Measurements from ENCODE around the gene SH2D2A.

DNA sequence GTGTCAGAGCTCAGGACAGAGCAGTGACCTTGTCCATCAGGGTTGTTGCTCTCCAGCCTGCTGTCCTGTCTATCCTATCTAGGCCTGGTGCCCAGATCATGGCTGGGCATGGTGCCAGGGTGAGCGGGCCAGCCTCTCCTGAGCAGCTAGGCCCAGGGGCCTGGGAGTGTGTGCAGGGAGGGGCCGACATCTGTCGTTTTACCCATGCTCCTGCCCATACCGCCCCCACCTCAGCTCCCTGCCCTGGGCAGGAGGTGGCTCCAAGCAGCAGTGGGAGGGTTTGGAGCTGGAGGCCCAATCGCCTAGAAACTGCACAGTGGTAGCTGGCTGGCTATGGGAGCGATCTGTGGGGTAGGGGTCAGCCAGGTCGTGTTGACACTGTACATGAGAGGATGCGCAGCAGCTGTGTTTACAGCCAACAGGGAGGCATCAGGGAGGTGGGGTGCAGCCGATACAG is 35.8 kb upstream of the SH2D2A start:
- TF ChIP-seq CTCF (IDR thresholded peaks at IDR 0.05; ENCODE audit: poor library complexity, severe bottlenecking): no peak
- no peak for TF ChIP-seq EZH2 (IDR thresholded peaks at IDR 0.05; ENCODE audit: borderline replicate concordance, insufficient read depth, low read length, poor library complexity, severe bottlenecking)
- no peak for TF ChIP-seq POLR2AphosphoS5 (IDR thresholded peaks at IDR 0.05)
